Osteoblast (primary cell): Measurements from ENCODE around the gene ITPR1. TPM values are rescaled to one million over a fixed set of nuclear protein-coding genes. Genes with fewer than 3 reads are reported as not detected.
A peak's percentile ranks its signal among the peaks of the same experiment; 100 is the strongest.

Experiments
- DNase-seq: peaks from one replicate; pipeline ENCODE4 v3.0.0; 2011; ENCODE audit warnings: low spot score, mixed read lengths; ENCODE audit not compliant: insufficient read length; ENCODE audit errors: missing footprints
- H2AFZ ChIP-seq: 2 replicates; pipeline ENCODE4 v1.6.0; 2011; ENCODE audit warnings: mild to moderate bottlenecking, low read length
- H3K27ac ChIP-seq: 2 replicates; pipeline ENCODE4 v1.5.1; 2011; ENCODE audit warnings: mild to moderate bottlenecking, low read depth, low read length, moderate library complexity
- H3K27me3 ChIP-seq: 2 replicates; pipeline ENCODE4 v1.6.0; 2012; ENCODE audit warnings: mild to moderate bottlenecking, control low read depth, inconsistent platforms, low read length, moderate library complexity; ENCODE audit not compliant: insufficient read depth
- H3K36me3 ChIP-seq: 2 replicates; pipeline ENCODE4 v1.5.1; 2011; ENCODE audit warnings: mild to moderate bottlenecking, low read length, control low read depth, moderate library complexity; ENCODE audit not compliant: insufficient read depth
- H3K4me1 ChIP-seq: 2 replicates; pipeline ENCODE4 v1.5.1; 2011; ENCODE audit warnings: mild to moderate bottlenecking, low read length, control low read depth, moderate library complexity; ENCODE audit not compliant: insufficient read depth
- H3K4me2 ChIP-seq: 2 replicates; pipeline ENCODE4 v1.6.0; 2011; ENCODE audit warnings: mild to moderate bottlenecking, low read length; ENCODE audit not compliant: insufficient read depth
- H3K4me3 ChIP-seq: fragments of 200-600 bp; sonication (generic); 3 replicates; pipeline ENCODE4 v1.5.1; 2012; ENCODE audit warnings: mild to moderate bottlenecking, low read length, inconsistent platforms; ENCODE audit not compliant: insufficient read depth
- H3K79me2 ChIP-seq: 2 replicates; pipeline ENCODE4 v1.6.0; 2012; ENCODE audit warnings: mild to moderate bottlenecking, low read length, control low read depth, inconsistent platforms; ENCODE audit not compliant: insufficient read depth
- H3K9me3 ChIP-seq: 2 replicates; pipeline ENCODE4 v1.5.1; 2011; ENCODE audit warnings: low read depth, low read length, control low read depth
- H4K20me1 ChIP-seq: 2 replicates; pipeline ENCODE4 v1.6.0; 2012; ENCODE audit warnings: mild to moderate bottlenecking, low read length, control low read depth; ENCODE audit not compliant: insufficient read depth
- total RNA-seq: library from RNA; depleted of rRNA; stranded (reverse); fragments of >200 nt; gene quantifications from 2 replicates; pipeline ENCODE4 v1.2.3, GENCODE V29; 2012
- TF ChIP-seq, protein P1 (sequence below): IDR thresholded peaks from 2 replicates; pipeline ENCODE4 v1.5.1; 2011; ENCODE audit warnings: mild to moderate bottlenecking, low read depth, low read length, moderate library complexity; ENCODE audit errors: extremely low read depth

ITPR1 gene
- total RNA-seq, 1 donor: 16.6 TPM

DNA sequence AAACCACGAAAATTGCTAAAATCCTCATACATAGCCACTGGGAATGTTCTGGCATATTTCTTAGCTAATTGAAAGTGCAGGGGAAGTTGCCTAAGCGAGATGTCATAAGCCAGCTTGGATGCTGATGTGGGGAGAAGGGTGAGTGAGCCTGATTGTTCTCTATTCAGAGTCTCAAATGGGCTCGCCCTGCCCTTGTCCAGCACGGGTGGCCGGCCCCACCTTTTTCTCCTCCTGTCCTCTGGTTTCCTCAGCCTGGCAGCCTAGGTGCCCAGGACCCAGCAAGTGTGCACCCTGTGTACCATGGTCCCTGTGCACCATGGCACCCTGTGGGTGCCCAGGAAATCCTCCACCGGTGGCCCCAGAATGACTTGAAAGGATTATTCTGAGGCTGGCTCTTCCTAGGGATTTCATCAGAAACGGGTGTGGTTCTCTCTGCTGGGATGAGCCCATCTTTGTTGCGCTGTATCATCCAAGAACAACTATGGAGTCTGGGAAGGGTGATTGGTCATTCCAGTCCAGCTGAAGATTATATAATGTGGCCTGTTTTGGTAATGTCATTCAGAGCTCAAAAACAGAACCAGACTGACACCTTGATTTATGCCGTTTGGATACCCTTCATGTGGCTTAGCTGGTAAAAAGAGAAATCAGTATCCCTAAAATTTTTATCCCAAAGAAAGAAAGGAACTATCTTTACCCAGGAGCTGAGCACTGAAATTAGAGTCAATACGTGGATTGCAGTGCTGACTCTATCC lies 335.3 kb downstream of the ITPR1 start:
- H3K9me3 ChIP-seq: no peaks in the 10 kb centered on the region
- no peaks in the 10 kb centered on the region for H3K27me3 ChIP-seq
- H3K4me2 ChIP-seq: no peak overlapping the region
- no peaks in the 10 kb centered on the region for H4K20me1 ChIP-seq
- H2AFZ ChIP-seq: no peak overlapping the region
- no peaks in the 10 kb centered on the region for H3K36me3 ChIP-seq
- no peak for DNase-seq
- no peaks in the 10 kb centered on the region for H3K79me2 ChIP-seq
- H3K27ac ChIP-seq: no peak overlapping the region
- H3K4me1 ChIP-seq: peaks cover 29% of the 10 kb centered on the region
- TF ChIP-seq, protein P1, sequence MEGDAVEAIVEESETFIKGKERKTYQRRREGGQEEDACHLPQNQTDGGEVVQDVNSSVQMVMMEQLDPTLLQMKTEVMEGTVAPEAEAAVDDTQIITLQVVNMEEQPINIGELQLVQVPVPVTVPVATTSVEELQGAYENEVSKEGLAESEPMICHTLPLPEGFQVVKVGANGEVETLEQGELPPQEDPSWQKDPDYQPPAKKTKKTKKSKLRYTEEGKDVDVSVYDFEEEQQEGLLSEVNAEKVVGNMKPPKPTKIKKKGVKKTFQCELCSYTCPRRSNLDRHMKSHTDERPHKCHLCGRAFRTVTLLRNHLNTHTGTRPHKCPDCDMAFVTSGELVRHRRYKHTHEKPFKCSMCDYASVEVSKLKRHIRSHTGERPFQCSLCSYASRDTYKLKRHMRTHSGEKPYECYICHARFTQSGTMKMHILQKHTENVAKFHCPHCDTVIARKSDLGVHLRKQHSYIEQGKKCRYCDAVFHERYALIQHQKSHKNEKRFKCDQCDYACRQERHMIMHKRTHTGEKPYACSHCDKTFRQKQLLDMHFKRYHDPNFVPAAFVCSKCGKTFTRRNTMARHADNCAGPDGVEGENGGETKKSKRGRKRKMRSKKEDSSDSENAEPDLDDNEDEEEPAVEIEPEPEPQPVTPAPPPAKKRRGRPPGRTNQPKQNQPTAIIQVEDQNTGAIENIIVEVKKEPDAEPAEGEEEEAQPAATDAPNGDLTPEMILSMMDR: no peak
- H3K4me3 ChIP-seq: no peak overlapping the region

DNA sequence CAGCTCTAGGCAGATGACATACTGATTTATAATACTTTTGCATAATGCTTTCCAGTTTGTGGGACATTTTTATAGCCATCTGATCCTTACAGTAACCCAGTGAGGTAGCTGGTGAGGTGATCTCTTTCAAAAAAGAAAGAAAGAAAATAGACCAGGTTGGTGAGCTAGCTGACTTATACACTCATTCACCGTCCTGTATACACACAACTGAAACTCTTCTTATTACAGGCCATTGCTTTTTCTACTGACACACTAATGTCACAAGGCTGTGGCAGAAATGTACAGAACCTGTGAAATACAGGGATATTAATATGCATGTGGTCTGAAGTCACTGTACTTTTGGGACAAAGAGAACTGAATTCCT lies 335.9 kb downstream of the ITPR1 start:
- Histone ChIP-seq H3K4me3 (no peak overlapping the region), H3K27ac (no peak overlapping the region), H3K9me3 (no peaks in the 10 kb centered on the region), H3K79me2 (no peaks in the 10 kb centered on the region), H3K36me3 (no peaks in the 10 kb centered on the region), H2AFZ (no peak overlapping the region), H3K4me2 (no peak overlapping the region), H3K27me3 (no peaks in the 10 kb centered on the region), H3K4me1 (peaks cover 29% of the 10 kb centered on the region), H4K20me1 (no peaks in the 10 kb centered on the region)
- DNase-seq: no peak
- TF ChIP-seq, protein P1: no peak

DNA sequence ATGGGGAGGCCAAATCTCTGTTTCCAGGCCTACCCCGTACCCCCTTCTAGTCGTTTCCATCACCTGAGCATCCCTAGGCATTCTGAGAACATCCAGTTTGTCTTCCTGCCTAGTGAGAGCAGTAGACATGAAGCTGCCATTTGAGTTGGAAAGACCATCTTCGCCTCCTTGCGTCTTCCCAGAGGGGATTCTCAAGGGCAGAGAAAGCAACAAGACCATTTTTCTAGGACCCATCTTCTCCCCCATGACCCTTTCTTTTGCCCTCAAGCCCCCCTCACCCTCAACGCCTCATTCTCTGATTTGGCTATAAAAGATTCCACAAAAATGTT lies 337.4 kb downstream of the ITPR1 start:
- Histone ChIP-seq H2AFZ (peak overlapping the region; percentile 79), H4K20me1 (no peaks in the 10 kb centered on the region), H3K4me2 (peak overlapping the region; percentile 69), H3K4me1 (peaks cover 20% of the 10 kb centered on the region), H3K36me3 (no peaks in the 10 kb centered on the region), H3K9me3 (no peaks in the 10 kb centered on the region), H3K27me3 (no peaks in the 10 kb centered on the region), H3K79me2 (no peaks in the 10 kb centered on the region), H3K27ac (peak overlapping the region; percentile 86), H3K4me3 (peak overlapping the region; percentile 2)
- no peak for DNase-seq
- TF ChIP-seq, protein P1: no peak

DNA sequence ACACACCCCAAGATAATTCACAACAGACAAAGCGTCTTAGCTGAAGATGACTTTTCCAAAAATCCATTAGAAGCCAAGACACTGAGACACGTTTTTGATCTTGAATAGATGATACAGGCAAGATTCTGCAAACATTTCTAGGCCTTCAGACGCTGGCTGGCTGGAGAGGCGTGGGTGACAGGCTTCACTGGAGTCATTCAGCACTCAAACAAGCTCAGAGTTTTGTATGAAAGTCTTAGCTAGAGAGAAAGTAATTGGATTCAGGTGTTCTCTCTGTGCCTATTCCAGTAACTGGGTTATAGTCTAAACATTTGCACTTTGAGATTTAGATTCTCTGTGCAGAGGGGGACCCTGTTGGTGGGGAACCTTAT lies 338.4 kb downstream of the ITPR1 start:
- peak overlapping the region; percentile 69 for H3K4me2 ChIP-seq
- no peaks in the 10 kb centered on the region for H3K9me3 ChIP-seq
- H3K4me1 ChIP-seq: peaks cover 19% of the 10 kb centered on the region
- H4K20me1 ChIP-seq: no peaks in the 10 kb centered on the region
- peak overlapping the region; percentile 79 for H2AFZ ChIP-seq
- H3K36me3 ChIP-seq: no peaks in the 10 kb centered on the region
- H3K27me3 ChIP-seq: no peaks in the 10 kb centered on the region
- H3K79me2 ChIP-seq: no peaks in the 10 kb centered on the region
- H3K27ac ChIP-seq: peak overlapping the region; percentile 86
- DNase-seq: no peak
- TF ChIP-seq, protein P1: no peak
- peak overlapping the region; percentile 21 for H3K4me3 ChIP-seq
